Measurements from ENCODE around the gene ASIC2. TPM values are rescaled to one million over a fixed set of nuclear protein-coding genes. Genes with fewer than 3 reads are reported as not detected.
A peak's percentile ranks its signal among the peaks of the same experiment; 100 is the strongest.

Gene ASIC2
- total and polyA plus RNA-seq, 7 donors: 0.01 TPM; not detected in 6

DNA sequence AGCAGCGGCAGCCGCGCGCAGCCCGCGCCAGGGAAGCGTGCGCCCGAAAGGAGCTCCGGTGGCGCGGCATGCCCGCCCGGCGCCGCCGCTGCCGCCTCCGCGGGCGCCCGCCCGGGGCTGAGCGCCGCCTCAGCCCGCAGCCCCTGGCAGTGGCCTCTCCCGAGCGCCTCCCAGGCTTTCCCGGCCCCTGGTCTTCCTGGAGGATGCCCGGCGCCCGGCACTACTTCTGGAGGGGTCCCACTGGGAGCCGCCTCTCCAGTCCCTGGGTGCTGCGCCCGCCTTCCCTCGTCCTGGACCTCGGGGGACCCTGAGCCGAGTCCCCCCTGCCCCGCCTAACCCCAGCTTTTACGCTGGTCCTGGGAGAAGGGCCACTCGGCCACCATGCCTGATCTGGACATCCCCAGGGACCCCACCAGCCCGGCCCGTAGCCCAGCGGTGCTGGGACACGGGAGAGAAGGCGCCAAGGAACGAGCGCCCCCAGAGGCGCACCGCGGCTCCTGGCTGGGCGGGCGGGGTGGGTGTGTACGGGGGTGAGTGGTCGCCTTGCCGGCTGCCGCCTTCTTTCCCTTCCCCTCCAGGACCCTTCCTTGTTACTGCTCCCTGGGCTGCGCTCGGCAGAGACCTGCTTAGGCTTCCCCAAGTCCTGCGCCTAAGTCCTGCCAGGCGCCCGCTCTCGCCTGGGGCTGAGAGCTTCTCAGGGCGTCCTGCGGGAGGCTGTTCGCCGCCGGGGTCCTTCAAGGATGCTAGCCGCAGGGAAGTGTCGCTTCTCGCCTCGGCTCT lies 704 bp downstream of the ASIC2 start:
- no peak overlapping the region for H3K27ac ChIP-seq
- intact Hi-C loops (cut with DNase I): no loop called here
- 0 to 1% (median 0%) methylated on average over 48 to 72 of the region's 72 CpGs for WGBS, 3 donors
- ATAC-seq: peak in 1 of 4 donors; percentile 31
- peaks cover 2 to 69% (median 24%) of the 10 kb centered on the region in 3 donors for H3K27me3 ChIP-seq (ENCODE audit: insufficient read depth in 3 of 3, low read length in 2 of 3)
- no peaks in the 10 kb centered on the region for H3K9me3 ChIP-seq
- peaks cover 3% of the 10 kb centered on the region for H3K4me1 ChIP-seq
- peak in 1 of 2 donors; percentile 18 for DNase-seq
- no peaks in the 10 kb centered on the region for H3K36me3 ChIP-seq (ENCODE audit: insufficient read depth in 1 of 2, low read depth in 1 of 2)
- H3K4me3 ChIP-seq: peak overlapping the region; percentile 28
- TF ChIP-seq, protein P1, sequence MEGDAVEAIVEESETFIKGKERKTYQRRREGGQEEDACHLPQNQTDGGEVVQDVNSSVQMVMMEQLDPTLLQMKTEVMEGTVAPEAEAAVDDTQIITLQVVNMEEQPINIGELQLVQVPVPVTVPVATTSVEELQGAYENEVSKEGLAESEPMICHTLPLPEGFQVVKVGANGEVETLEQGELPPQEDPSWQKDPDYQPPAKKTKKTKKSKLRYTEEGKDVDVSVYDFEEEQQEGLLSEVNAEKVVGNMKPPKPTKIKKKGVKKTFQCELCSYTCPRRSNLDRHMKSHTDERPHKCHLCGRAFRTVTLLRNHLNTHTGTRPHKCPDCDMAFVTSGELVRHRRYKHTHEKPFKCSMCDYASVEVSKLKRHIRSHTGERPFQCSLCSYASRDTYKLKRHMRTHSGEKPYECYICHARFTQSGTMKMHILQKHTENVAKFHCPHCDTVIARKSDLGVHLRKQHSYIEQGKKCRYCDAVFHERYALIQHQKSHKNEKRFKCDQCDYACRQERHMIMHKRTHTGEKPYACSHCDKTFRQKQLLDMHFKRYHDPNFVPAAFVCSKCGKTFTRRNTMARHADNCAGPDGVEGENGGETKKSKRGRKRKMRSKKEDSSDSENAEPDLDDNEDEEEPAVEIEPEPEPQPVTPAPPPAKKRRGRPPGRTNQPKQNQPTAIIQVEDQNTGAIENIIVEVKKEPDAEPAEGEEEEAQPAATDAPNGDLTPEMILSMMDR (IDR thresholded peaks at IDR 0.05): peak; percentile 8

DNA sequence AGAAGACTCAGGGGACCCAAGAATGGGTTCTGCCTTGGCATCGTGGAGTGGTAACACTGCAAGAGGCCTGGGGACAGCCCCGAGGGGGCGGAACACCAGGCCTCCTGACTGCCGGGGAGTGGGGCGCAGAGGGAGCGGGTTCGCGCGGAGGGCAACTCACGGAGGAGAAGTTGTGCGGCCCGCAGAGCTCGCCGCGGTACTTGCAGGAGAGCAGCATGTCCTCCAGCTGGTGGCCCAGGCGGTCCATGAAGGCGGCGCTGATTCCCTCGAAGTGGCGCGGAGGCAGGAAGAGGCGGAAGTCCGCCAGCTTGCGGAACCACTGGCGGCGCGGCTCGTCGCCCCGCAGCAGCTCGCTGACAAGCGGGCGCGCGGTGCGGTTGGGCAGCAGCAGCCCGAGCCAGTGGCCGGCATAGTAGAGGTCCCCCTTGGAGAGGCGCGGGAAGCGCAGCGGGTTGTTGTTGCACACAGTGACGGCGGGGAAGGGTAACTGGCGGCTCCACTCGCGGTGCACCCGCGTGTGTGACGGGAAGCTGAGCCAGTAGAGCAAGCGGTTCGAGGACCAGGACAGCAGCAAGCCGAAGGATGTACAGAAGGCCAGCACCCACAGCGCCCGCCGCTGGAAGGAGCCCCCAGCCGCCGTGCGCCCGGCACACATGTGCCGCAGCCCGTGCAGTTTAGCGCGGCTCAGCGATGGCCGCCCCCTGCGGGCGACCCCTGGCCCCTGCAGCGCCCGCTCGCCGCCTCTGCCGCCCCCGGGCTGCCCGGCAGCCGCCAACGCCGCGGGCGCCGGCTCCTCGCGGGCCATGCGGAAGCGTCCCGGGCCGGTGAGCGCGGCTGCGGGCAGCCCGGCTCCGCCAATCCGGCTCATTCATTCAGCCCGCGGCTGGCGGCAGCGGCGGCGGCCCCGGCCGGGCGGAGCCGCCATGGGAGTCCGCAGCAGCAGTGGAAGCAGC lies 1.6 kb downstream of the ASIC2 start:
- DNase-seq: peak; percentile 20 to 49
- intact Hi-C loops (cut with DNase I): no loop called here
- Histone ChIP-seq H3K4me1 (peaks cover 3% of the 10 kb centered on the region), H3K4me3 (peak overlapping the region; percentile 28), H3K27ac (no peak overlapping the region), H3K9me3 (no peaks in the 10 kb centered on the region), H3K27me3 (ENCODE audit: insufficient read depth in 3 of 3, low read length in 2 of 3) (peaks cover 2 to 69% (median 24%) of the 10 kb centered on the region in 3 donors), H3K36me3 (ENCODE audit: insufficient read depth in 1 of 2, low read depth in 1 of 2) (no peaks in the 10 kb centered on the region)
- WGBS, 3 donors: 1% methylated on average over 60 to 104 of the region's 104 CpGs
- TF ChIP-seq, protein P1 (IDR thresholded peaks at IDR 0.05): no peak
- ATAC-seq: no peak

DNA sequence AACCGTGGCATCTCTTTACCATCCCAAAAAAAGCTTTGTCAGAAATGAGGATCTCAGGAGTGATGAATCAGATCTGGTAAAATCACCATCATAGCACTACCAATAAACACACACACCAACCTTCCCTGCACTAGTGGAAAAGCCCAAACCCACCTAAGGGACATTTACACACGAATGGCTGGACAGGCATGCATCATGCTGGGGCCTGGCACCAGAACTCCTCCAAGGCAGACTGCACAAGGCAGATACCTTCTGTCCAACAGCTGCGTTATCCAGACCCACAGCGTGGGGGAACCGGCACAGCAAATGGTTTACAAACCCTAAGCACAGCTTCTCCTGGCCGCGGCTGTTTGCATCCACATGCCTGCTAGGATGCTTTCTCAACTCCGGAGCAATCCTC lies 2.8 kb downstream of the ASIC2 start:
- intact Hi-C loops (cut with DNase I): no loop called here
- peaks cover 3% of the 10 kb centered on the region for H3K4me1 ChIP-seq
- no peaks in the 10 kb centered on the region for H3K36me3 ChIP-seq (ENCODE audit: insufficient read depth in 1 of 2, low read depth in 1 of 2)
- TF ChIP-seq, protein P1 (IDR thresholded peaks at IDR 0.05): no peak
- WGBS, 3 donors: 50 to 56% (median 51%) methylated on average over 8 of the region's 8 CpGs
- peaks cover 10 to 60% (median 24%) of the 10 kb centered on the region in 3 donors for H3K27me3 ChIP-seq (ENCODE audit: insufficient read depth in 3 of 3, low read length in 2 of 3)
- H3K9me3 ChIP-seq: no peaks in the 10 kb centered on the region
- H3K27ac ChIP-seq: no peak overlapping the region
- H3K4me3 ChIP-seq: no peak overlapping the region
- no peak for ATAC-seq
- DNase-seq: no peak

DNA sequence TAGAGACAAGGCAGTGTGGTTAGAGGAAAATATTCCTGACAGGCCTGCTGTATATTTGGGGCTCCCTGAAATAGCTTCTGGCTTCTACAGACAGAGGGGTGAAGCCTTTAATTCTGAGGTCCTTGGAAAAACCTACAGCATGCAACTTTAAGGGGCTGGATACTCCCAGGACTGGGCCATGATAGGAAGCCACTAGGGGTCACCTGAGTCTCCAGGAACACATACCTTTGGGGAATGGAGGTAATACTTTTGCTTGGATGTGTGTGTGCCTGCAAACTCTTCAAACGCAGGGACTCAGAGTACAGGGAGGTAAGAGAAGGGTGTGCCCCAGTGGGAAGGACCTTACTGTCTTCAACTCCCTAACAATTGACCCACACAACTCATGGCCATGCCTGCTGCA lies 4.1 kb downstream of the ASIC2 start:
- WGBS, 3 donors: 42 to 50% (median 44%) methylated on average over 1 of the region's 1 CpG
- peaks cover 10 to 51% (median 20%) of the 10 kb centered on the region in 3 donors for H3K27me3 ChIP-seq (ENCODE audit: insufficient read depth in 3 of 3, low read length in 2 of 3)

More for the DNA sequence above, 4.1 kb downstream of the ASIC2 start:
- no peak for ATAC-seq
- H3K9me3 ChIP-seq: no peaks in the 10 kb centered on the region
- TF ChIP-seq, protein P1 (IDR thresholded peaks at IDR 0.05): no peak
- no peak for DNase-seq
- intact Hi-C loops (cut with DNase I): no loop called here
- H3K27ac ChIP-seq: no peak overlapping the region
- H3K36me3 ChIP-seq (ENCODE audit: insufficient read depth in 1 of 2, low read depth in 1 of 2): no peaks in the 10 kb centered on the region
- H3K4me1 ChIP-seq: peaks cover 3% of the 10 kb centered on the region
- no peak overlapping the region for H3K4me3 ChIP-seq
